Astrocyte (in vitro differentiated cells and primary cell): ENCODE data around the gene GTF2H2C.

Source experiments
- CTCF ChIP-seq: IDR thresholded peaks from 2 replicates; pipeline ENCODE4 v1.5.1; 2011; ENCODE audit warnings: low read depth, mild to moderate bottlenecking, inconsistent platforms, low read length, moderate library complexity; ENCODE audit not compliant: insufficient read depth
- EZH2 ChIP-seq: IDR thresholded peaks from 2 replicates; pipeline ENCODE4 v1.6.1; 2012; ENCODE audit warnings: mild to moderate bottlenecking, low read length, inconsistent platforms; ENCODE audit not compliant: insufficient read depth

- TF ChIP-seq CTCF (no peak), EZH2 (no peak)
Observed at GRCh38 chr5:69510694-69511093, 49.3 kb upstream of the GTF2H2C start.
